Brain microvascular endothelial cell (primary cell): Measurements from ENCODE around the gene CFAP119.

Experiments
- DNase-seq: peaks from one replicate; pipeline ENCODE4 v3.0.0-alpha.2; 2020
- H3K27ac ChIP-seq: fragments of 250-450 bp; sonication (Bioruptor Pico); 2 replicates; pipeline ENCODE4 v1.5.1; 2020; ENCODE audit warnings: mild to moderate bottlenecking, moderate library complexity
- H3K27me3 ChIP-seq: fragments of 250-450 bp; sonication (Bioruptor Pico); replicated peaks from 2 replicates; pipeline ENCODE4 v1.5.1; 2020; ENCODE audit warnings: mild to moderate bottlenecking
- H3K36me3 ChIP-seq: fragments of 250-450 bp; sonication (Bioruptor Pico); replicated peaks from 2 replicates; pipeline ENCODE4 v1.5.1; 2020; ENCODE audit warnings: mild to moderate bottlenecking
- H3K4me3 ChIP-seq: 2 replicates; pipeline ENCODE4 v1.5.1; 2011; ENCODE audit warnings: low read depth, mild to moderate bottlenecking, control low read depth, low read length, moderate library complexity
- CTCF ChIP-seq: IDR thresholded peaks from 2 replicates; pipeline ENCODE4 v1.5.1; 2011; ENCODE audit warnings: low read depth, mild to moderate bottlenecking, moderate library complexity, low read length, control low read depth, inconsistent platforms; ENCODE audit errors: missing control alignments
- in situ Hi-C: cut with HindIII; loops from 2 replicates; pipeline ENCODE4 v1.10.0; 2017; ENCODE audit warnings: low sequenced_read_pairs, low pct_ligation_motif_present

The CFAP119 gene

GRCh38 chr16:30773826-30774225, 12.0 kb upstream of the CFAP119 start:
- DNase-seq: no peak
- Histone ChIP-seq H3K27me3 (no peaks in the 10 kb centered on the region), H3K36me3 (peaks cover 56% of the 10 kb centered on the region), H3K27ac (no peak overlapping the region), H3K4me3 (no peak overlapping the region)
- no peak for TF ChIP-seq CTCF
- in situ Hi-C loops: no loop called here

GRCh38 chr16:30771726-30772125, 9.9 kb upstream of the CFAP119 start:
- Histone ChIP-seq H3K27ac (no peak overlapping the region), H3K4me3 (no peak overlapping the region), H3K27me3 (no peaks in the 10 kb centered on the region), H3K36me3 (peaks cover 74% of the 10 kb centered on the region)
- TF ChIP-seq CTCF: no peak
- no peak for DNase-seq
- in situ Hi-C loops: no loop called here

GRCh38 chr16:30769379-30770089, 7.7 kb upstream of the CFAP119 start:
- in situ Hi-C loops: no loop called here
- Histone ChIP-seq H3K27ac (no peak overlapping the region), H3K36me3 (peaks cover 92% of the 10 kb centered on the region)

GRCh38 chr16:30768583-30769181, 6.8 kb upstream of the CFAP119 start:
- Histone ChIP-seq H3K4me3 (no peak overlapping the region), H3K36me3 (peaks cover 92% of the 10 kb centered on the region), H3K27ac (no peak overlapping the region), H3K27me3 (no peaks in the 10 kb centered on the region)
- no peak for DNase-seq
- no peak for TF ChIP-seq CTCF
- in situ Hi-C loops: no loop called here

More at GRCh38 chr16:30769379-30770089, 7.7 kb upstream of the CFAP119 start:
- DNase-seq: no peak
- Histone ChIP-seq H3K27me3 (no peaks in the 10 kb centered on the region), H3K4me3 (no peak overlapping the region)
- no peak for TF ChIP-seq CTCF

GRCh38 chr16:30767767-30768465, 6.1 kb upstream of the CFAP119 start:
- DNase-seq: no peak
- TF ChIP-seq CTCF: no peak
- Histone ChIP-seq H3K27ac (no peak overlapping the region), H3K36me3 (peaks cover 85% of the 10 kb centered on the region), H3K27me3 (no peaks in the 10 kb centered on the region), H3K4me3 (no peak overlapping the region)
- in situ Hi-C loops: no loop called here
